GM12891 (cell line): ENCODE measurements around the gene STAM.

Experiments
- POLR2AphosphoS5 ChIP-seq: IDR thresholded peaks from 2 replicates; pipeline ENCODE4 v1.6.1; 2011; ENCODE audit warnings: low read depth, low read length, control low read depth
- SPI1 ChIP-seq: IDR thresholded peaks from 2 replicates; pipeline ENCODE4 v1.6.1; 2011; ENCODE audit warnings: low read depth, low read length, control low read depth
- TAF1 ChIP-seq: IDR thresholded peaks from 2 replicates; pipeline ENCODE4 v1.6.1; 2011; ENCODE audit warnings: low read depth, low read length, control low read depth

- TF ChIP-seq POLR2AphosphoS5 (no peak), SPI1 (no peak), TAF1 (no peak)
These were observed 17.0 kb downstream of the STAM start for GRCh38 chr10:17660921-17661320.
